Measurements from ENCODE around the gene ENTPD8. TPM values are rescaled to one million over a fixed set of nuclear protein-coding genes. Genes with fewer than 3 reads are reported as not detected.

The ENTPD8 gene, protein sequence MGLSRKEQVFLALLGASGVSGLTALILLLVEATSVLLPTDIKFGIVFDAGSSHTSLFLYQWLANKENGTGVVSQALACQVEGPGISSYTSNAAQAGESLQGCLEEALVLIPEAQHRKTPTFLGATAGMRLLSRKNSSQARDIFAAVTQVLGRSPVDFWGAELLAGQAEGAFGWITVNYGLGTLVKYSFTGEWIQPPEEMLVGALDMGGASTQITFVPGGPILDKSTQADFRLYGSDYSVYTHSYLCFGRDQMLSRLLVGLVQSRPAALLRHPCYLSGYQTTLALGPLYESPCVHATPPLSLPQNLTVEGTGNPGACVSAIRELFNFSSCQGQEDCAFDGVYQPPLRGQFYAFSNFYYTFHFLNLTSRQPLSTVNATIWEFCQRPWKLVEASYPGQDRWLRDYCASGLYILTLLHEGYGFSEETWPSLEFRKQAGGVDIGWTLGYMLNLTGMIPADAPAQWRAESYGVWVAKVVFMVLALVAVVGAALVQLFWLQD
- not detected in 2 replicates for total RNA-seq (2013; cell fraction: nucleolus; rRNA removed)
- total RNA-seq (2014; rRNA removed) (not detected in 2 replicates), total RNA-seq (2014; rRNA removed; fragmentation: Illumina TruSeq; extraction: Trizol) (not detected in 2 replicates), total RNA-seq (2021) (not detected in 2 replicates), polyA plus RNA-seq (2011; rRNA removed) (not detected in 2 replicates), polyA plus RNA-seq (2014; fragmentation: Illumina TruSeq; extraction: Trizol) (not detected in 2 replicates), polyA plus RNA-seq (2014; fragmentation: Nextera tagmentation; extraction: Ambion mirVana) (not detected), polyA plus RNA-seq (2014; rRNA removed) (not detected in 2 replicates), polyA plus RNA-seq (2016; fragmentation: Nextera tagmentation; extraction: Ambion mirVana) (not detected), polyA minus RNA-seq (2011; rRNA and poly(A)+ RNA removed) (not detected in 2 replicates), Bru-seq, nascent RNA (percentile 14 among the genes with signal in this experiment), BruChase-seq, experiment 1, labeled RNA remaining after a 6-hour chase (not detected), BruChase-seq, experiment 2, labeled RNA remaining after a 2-hour chase (percentile 10 among the genes with signal in this experiment)
- not detected for polyA plus RNA-seq (2011; ENCODE audit: low read depth)
- not detected in 2 replicates for polyA plus RNA-seq (2011; cell fraction: cytosol; rRNA removed)
- polyA plus RNA-seq (2011; cell fraction: nucleus; rRNA removed), result not detected in 2 replicates
- 0.04 TPM in 1 of 2 replicates, not detected in the other for polyA plus RNA-seq (2012)
- not detected in 2 replicates for polyA minus RNA-seq (2011; cell fraction: cytosol; rRNA and poly(A)+ RNA removed)
- not detected in 2 replicates for polyA minus RNA-seq (2011; cell fraction: nucleus; rRNA and poly(A)+ RNA removed)
- long read RNA-seq, experiment 1, result 0 reads
- long read RNA-seq, experiment 2, result 0 reads

DNA sequence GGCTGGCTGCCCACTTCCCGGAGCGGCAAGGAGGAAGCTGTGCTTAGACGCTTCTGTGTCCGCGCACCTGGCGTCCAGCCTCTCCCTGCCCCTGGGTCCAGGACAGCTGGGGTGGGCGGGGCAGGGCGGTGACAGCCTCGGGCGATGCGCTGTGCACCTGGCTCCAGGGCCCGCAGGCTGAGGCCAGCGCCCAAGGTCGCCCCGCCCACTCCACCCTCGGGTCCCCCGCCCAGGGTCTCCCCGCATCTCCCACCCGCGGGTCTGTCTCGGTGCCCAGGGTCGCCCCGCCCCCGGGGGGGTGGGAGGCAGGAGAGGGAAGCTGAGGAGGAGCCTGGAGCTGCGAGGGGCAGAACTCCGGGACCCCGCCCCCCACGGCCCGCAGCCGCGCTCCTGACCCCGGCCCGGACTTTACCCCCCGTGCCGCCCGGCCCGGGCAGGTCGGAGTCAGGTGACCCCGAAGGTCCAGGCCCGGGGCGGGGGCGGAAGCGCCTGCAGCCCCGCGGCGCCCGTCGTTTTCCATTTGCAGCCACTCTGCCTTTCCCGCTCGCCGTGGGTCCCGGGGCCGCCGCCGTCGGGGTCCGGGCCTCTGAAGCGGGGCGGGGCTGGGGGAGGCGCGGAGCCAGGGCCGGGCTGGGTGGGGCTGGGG is at the start of gene ENTPD8:
ENTPD8 (minus strand) TSS at position 69 of the 646 bp plus-strand sequence. CDS start 3,072 bp downstream, outside the sequence.
- Histone ChIP-seq H3K4me2 (ENCODE audit: control insufficient read depth, insufficient read depth) (0 out of 2 replicates have a peak within 1 kb of the TSS, but pooled peaks have one; percentile 55), H3K27me3 (replicated peaks in 1 of 2; ENCODE audit: control insufficient read depth in 2 of 2, insufficient read depth in 2 of 2, low read length in 1 of 2) (no peaks in the 10 kb centered on the region), H3K9ac (ENCODE audit: control insufficient read depth, insufficient read depth, low read length) (no peak within 1 kb of the TSS), H3K27ac (ENCODE audit: control insufficient read depth, insufficient read depth) (no peak within 1 kb of the TSS), H3K9me3 (replicated peaks; ENCODE audit: control insufficient read depth, insufficient read depth, low read length) (no peaks in the 10 kb centered on the region), H3K4me1 (ENCODE audit: control insufficient read depth, insufficient read depth, low read length) (peaks cover 8% of the 10 kb centered on the region), H3K79me2 (ENCODE audit: control insufficient read depth, insufficient read depth, low read length) (no peaks in the 10 kb centered on the region), H4K20me1 (ENCODE audit: control insufficient read depth, insufficient read depth) (no peaks in the 10 kb centered on the region), H3K4me3 (no peak within 1 kb of the TSS), H2AFZ (ENCODE audit: control insufficient read depth, low read depth, low read length) (no peak within 1 kb of the TSS), H3K36me3 (ENCODE audit: control insufficient read depth in 2 of 2, insufficient read depth in 2 of 2, low read length in 1 of 2) (no peaks in the 10 kb centered on the region)
- SMC1A ChIA-PET (ENCODE audit: uncharacterized antibody, unreplicated experiment), result interaction anchor here (0.7 kb wide), 1 partner anchor 148 kb away, joined by 3 read pairs; no protein-coding TSS in a partner anchor
- no TSS peak for BruUV-seq (replicated peaks)
- RAD21 ChIA-PET (ENCODE audit: unreplicated experiment), result no interaction called here
- ATAC-seq, result peak; percentile 61
- no peak for FAIRE-seq
- in situ Hi-C loops (cut with MboI) (no loop called here), intact Hi-C loops (cut with micrococcal nuclease; ENCODE audit: unreplicated experiment) (no loop called here)
- 12% methylated on average over 29 of the region's 62 CpGs for WGBS (ENCODE audit: insufficient coverage, insufficient replicate concordance, low lambda C conversion rate, missing lambda C conversion rate)
- TF ChIP-seq NR2F1 (conservative IDR thresholded peaks at IDR 0.05) (peak; percentile 56; the same call in 1 of the 2 replicates), BHLHE40 (IDR thresholded peaks at IDR 0.05; ENCODE audit: borderline replicate concordance in 1 of 2, low read depth in 2 of 2, low read length in 1 of 2) (peak in 1 of 2 experiments; percentile 50; a peak in 1 of 4 replicates), GATAD2B (conservative IDR thresholded peaks at IDR 0.05; ENCODE audit: low read depth) (peak; percentile 57; the same call in 1 of the 2 replicates), ATF7 (IDR thresholded peaks at IDR 0.05; ENCODE audit: low read depth) (no peak), IKZF1 (conservative IDR thresholded peaks at IDR 0.05) (0 out of 2 replicates have a peak, but pooled peaks have one; percentile 13)
- TF ChIP-seq, protein P1, sequence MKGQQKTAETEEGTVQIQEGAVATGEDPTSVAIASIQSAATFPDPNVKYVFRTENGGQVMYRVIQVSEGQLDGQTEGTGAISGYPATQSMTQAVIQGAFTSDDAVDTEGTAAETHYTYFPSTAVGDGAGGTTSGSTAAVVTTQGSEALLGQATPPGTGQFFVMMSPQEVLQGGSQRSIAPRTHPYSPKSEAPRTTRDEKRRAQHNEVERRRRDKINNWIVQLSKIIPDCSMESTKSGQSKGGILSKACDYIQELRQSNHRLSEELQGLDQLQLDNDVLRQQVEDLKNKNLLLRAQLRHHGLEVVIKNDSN (IDR thresholded peaks at IDR 0.05; ENCODE audit: borderline replicate concordance, extremely low read length, insufficient read depth, low read depth, low read length), result peak; percentile 15
- POLR2A ChIA-PET, result interaction anchor here (0.5 kb wide), 1 partner anchor 69 kb away, joined by 3 read pairs; no protein-coding TSS in a partner anchor
- CTCF ChIA-PET, result interaction anchor here (0.5 to 3.0 kb wide), 4 partner anchors 17 to 139 kb away, joined by 3 to 16 read pairs (median 7); partner anchors contain the start of genes EXD3, NOXA1 and NRARP
- DNase-seq (ENCODE audit: low read depth, low spot score), result no peak
